Measurements from ENCODE around the gene ATP5MK.

ATP5MK gene

DNA sequence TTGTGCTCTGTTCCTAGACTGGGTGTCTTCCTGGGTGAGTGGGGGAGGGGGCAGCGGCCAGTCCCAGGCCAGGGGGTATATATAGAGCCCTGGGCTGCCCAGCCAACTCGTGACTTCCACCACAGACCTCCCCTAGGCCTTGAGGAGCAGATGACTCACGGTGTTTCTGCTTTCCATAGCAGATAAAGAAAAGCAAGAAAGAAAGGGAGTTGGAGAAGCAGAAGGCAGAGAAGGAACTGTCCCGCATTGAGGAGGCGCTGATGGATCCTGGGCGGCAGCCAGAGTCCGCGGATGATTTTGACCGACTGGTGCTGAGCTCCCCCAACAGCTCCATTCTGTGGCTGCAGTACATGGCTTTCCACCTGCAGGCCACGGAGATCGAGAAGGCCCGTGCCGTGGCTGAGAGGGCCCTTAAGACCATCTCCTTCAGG is 45.8 kb upstream of the ATP5MK start:
- H3K4me1 ChIP-seq = no peaks in the 10 kb centered on the region
- TF ChIP-seq, protein P1, sequence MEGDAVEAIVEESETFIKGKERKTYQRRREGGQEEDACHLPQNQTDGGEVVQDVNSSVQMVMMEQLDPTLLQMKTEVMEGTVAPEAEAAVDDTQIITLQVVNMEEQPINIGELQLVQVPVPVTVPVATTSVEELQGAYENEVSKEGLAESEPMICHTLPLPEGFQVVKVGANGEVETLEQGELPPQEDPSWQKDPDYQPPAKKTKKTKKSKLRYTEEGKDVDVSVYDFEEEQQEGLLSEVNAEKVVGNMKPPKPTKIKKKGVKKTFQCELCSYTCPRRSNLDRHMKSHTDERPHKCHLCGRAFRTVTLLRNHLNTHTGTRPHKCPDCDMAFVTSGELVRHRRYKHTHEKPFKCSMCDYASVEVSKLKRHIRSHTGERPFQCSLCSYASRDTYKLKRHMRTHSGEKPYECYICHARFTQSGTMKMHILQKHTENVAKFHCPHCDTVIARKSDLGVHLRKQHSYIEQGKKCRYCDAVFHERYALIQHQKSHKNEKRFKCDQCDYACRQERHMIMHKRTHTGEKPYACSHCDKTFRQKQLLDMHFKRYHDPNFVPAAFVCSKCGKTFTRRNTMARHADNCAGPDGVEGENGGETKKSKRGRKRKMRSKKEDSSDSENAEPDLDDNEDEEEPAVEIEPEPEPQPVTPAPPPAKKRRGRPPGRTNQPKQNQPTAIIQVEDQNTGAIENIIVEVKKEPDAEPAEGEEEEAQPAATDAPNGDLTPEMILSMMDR (IDR thresholded peaks at IDR 0.05) = no peak
- no peak overlapping the region for H2AFZ ChIP-seq
- H3K9me3 ChIP-seq (ENCODE audit: control insufficient read depth, low read length) = no peaks in the 10 kb centered on the region
- no peaks in the 10 kb centered on the region for H3K36me3 ChIP-seq (ENCODE audit: control insufficient read depth, insufficient read depth, low read length)
- no peak overlapping the region for H3K4me3 ChIP-seq (ENCODE audit: low read depth, low read length)
- no peak overlapping the region for H3K9ac ChIP-seq
- H3K27me3 ChIP-seq (ENCODE audit: control insufficient read depth, insufficient read depth, low read length) = no peaks in the 10 kb centered on the region
- H3K27ac ChIP-seq = no peak overlapping the region
- no peak overlapping the region for H3K4me2 ChIP-seq (ENCODE audit: low read length)
- H3K79me2 ChIP-seq = no peaks in the 10 kb centered on the region

DNA sequence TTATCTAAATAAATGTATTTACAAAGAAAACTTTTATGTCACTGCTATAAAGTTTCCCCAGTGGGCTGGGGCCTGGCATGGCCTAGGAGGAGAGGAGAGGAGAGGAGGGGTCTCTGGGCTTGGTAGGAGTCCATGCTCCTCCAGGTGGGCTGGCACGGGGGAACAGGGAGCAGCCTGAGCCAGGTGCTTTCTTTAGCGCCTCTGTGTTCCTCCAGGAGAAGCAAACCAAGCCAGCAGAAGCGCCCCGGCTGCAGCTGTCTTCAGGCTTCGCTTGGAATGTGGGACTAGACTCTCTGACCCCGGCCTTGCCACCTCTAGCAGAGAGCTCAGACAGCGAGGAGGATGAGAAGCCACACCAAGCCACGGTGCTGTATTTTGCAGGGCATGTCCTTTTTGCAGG is 45.3 kb upstream of the ATP5MK start:
- H3K4me2 ChIP-seq (ENCODE audit: low read length) = no peak overlapping the region
- no peak overlapping the region for H3K9ac ChIP-seq
- H3K27ac ChIP-seq = no peak overlapping the region
- H3K27me3 ChIP-seq (ENCODE audit: control insufficient read depth, insufficient read depth, low read length) = no peaks in the 10 kb centered on the region
- TF ChIP-seq, protein P1 (IDR thresholded peaks at IDR 0.05) = no peak
- H3K4me3 ChIP-seq (ENCODE audit: low read depth, low read length) = no peak overlapping the region
- no peaks in the 10 kb centered on the region for H3K36me3 ChIP-seq (ENCODE audit: control insufficient read depth, insufficient read depth, low read length)
- no peaks in the 10 kb centered on the region for H3K79me2 ChIP-seq
- H3K4me1 ChIP-seq = no peaks in the 10 kb centered on the region
- no peaks in the 10 kb centered on the region for H3K9me3 ChIP-seq (ENCODE audit: control insufficient read depth, low read length)
- no peak overlapping the region for H2AFZ ChIP-seq

DNA sequence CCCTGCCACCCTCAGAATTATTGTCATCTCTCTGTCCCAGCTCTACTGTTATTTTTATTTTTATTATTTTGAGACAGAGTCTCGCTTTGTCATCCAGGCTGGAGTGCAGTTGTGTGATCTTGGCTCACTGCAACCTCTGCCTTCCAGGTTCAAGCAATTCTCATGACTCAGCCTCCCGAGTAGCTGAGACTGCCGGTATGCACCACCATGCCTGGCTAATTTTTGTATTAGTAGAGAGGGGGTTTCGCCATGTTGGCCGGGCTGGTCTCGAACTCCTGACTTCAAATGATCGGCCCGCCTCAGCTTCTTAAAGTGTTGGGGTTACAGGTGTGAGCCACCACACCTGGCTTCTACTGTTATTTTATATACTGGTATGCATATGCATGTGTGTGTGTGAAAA is 44.9 kb upstream of the ATP5MK start:
- H3K36me3 ChIP-seq (ENCODE audit: control insufficient read depth, insufficient read depth, low read length) = no peaks in the 10 kb centered on the region

DNA sequence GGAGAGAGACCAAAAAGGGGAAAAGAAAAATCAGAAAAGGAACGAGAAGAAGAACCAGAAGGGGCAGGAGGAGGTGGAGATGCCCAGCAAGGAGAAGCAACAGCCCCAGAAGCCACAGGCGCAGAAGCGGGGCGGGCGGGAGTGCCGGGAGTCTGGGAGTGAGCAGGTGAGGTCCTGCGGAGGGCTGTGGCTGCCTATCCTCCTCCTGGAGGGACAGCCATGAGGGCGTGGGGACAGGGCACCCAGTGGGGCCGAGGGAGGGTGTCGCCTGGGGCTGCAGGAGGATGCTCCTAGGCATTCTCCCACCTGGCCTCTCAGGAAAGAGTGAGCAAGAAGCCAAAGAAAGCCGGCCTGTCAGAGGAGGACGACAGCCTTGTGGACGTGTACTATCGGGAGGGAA is 44.1 kb upstream of the ATP5MK start:
- no peaks in the 10 kb centered on the region for H3K79me2 ChIP-seq
- TF ChIP-seq, protein P1 (IDR thresholded peaks at IDR 0.05) = no peak
- no peak overlapping the region for H3K27ac ChIP-seq
- no peaks in the 10 kb centered on the region for H3K36me3 ChIP-seq (ENCODE audit: control insufficient read depth, insufficient read depth, low read length)
- H3K4me1 ChIP-seq = no peaks in the 10 kb centered on the region
- H3K4me3 ChIP-seq (ENCODE audit: low read depth, low read length) = no peak overlapping the region
- no peak overlapping the region for H2AFZ ChIP-seq
- H3K9me3 ChIP-seq (ENCODE audit: control insufficient read depth, low read length) = no peaks in the 10 kb centered on the region
- H3K4me2 ChIP-seq (ENCODE audit: low read length) = no peak overlapping the region
- no peak overlapping the region for H3K9ac ChIP-seq
- no peaks in the 10 kb centered on the region for H3K27me3 ChIP-seq (ENCODE audit: control insufficient read depth, insufficient read depth, low read length)

More for the DNA sequence above, 44.9 kb upstream of the ATP5MK start:
- Histone ChIP-seq H2AFZ (no peak overlapping the region), H3K27me3 (ENCODE audit: control insufficient read depth, insufficient read depth, low read length) (no peaks in the 10 kb centered on the region), H3K4me2 (ENCODE audit: low read length) (no peak overlapping the region), H3K9me3 (ENCODE audit: control insufficient read depth, low read length) (no peaks in the 10 kb centered on the region), H3K27ac (no peak overlapping the region), H3K79me2 (no peaks in the 10 kb centered on the region), H3K9ac (no peak overlapping the region), H3K4me1 (no peaks in the 10 kb centered on the region), H3K4me3 (ENCODE audit: low read depth, low read length) (no peak overlapping the region)
- TF ChIP-seq, protein P1 (IDR thresholded peaks at IDR 0.05) = no peak

DNA sequence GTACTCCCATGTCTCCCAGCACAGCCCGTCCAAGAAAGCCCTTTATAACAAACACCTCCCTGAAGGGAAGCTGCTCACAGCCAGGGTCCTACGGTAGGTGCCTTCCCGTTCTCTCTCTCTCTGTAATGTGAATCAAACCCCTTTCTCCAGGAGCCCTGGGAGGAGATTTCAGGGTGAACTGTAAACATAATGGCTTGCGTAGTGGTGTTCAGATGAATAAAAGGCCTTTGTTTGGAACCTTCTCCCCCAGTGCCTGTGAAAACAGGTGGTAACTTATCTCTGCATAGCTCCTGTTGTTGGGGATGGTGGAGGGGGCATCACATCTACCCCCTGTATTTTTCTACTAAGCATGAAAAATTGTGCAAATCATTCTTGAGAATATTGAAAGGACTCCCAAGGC is 43.5 kb upstream of the ATP5MK start:
- Histone ChIP-seq H3K27me3 (ENCODE audit: control insufficient read depth, insufficient read depth, low read length) (no peaks in the 10 kb centered on the region), H3K4me1 (no peaks in the 10 kb centered on the region), H3K36me3 (ENCODE audit: control insufficient read depth, insufficient read depth, low read length) (no peaks in the 10 kb centered on the region), H3K27ac (no peak overlapping the region), H3K9me3 (ENCODE audit: control insufficient read depth, low read length) (no peaks in the 10 kb centered on the region), H3K4me3 (ENCODE audit: low read depth, low read length) (no peak overlapping the region), H3K9ac (no peak overlapping the region), H3K79me2 (no peaks in the 10 kb centered on the region), H3K4me2 (ENCODE audit: low read length) (no peak overlapping the region), H2AFZ (no peak overlapping the region)
- TF ChIP-seq, protein P1 (IDR thresholded peaks at IDR 0.05) = no peak

Measured in parathyroid adenoma (tissue), 2 donors.